Esophagus (tissue), 2 donors: Measurements from ENCODE around the gene RALGAPA2. TPM values are rescaled to one million over a fixed set of nuclear protein-coding genes. Genes with fewer than 3 reads are reported as not detected.

Experiments used
- H3K27ac ChIP-seq, 2 donors: one replicate each; pipeline ENCODE4 v1.5.1; 2013; ENCODE audit warnings: low read depth in 2 of 2, mild to moderate bottlenecking in 2 of 2, inconsistent platforms in 1 of 2, low read length in 1 of 2, moderate library complexity in 1 of 2
- H3K27me3 ChIP-seq, 2 donors: one replicate each; pipeline ENCODE4 v1.6.1; 2013; ENCODE audit warnings: low read length in 2 of 2, control low read depth in 1 of 2, mild to moderate bottlenecking in 1 of 2; ENCODE audit not compliant: insufficient read depth in 2 of 2, control insufficient read depth in 1 of 2
- H3K36me3 ChIP-seq, 2 donors: one replicate each; pipeline ENCODE4 v1.6.1; 2013; ENCODE audit warnings: low read length in 1 of 2; ENCODE audit not compliant: control insufficient read depth in 2 of 2, insufficient read depth in 2 of 2
- H3K4me1 ChIP-seq, 2 donors: one replicate each; pipeline ENCODE4 v1.6.1; 2013; ENCODE audit warnings: low read length in 1 of 2; ENCODE audit not compliant: control insufficient read depth in 2 of 2, insufficient read depth in 2 of 2
- H3K4me3 ChIP-seq, 2 donors: one replicate each; pipeline ENCODE4 v1.5.1; 2013; ENCODE audit warnings: low read length in 2 of 2, mild to moderate bottlenecking in 2 of 2, low read depth in 1 of 2, moderate library complexity in 1 of 2
- H3K9me3 ChIP-seq, 2 donors: one replicate each; pipeline ENCODE4 v1.6.1; 2013; ENCODE audit warnings: mild to moderate bottlenecking in 2 of 2, low read depth in 1 of 2, low read length in 1 of 2, moderate library complexity in 1 of 2; ENCODE audit not compliant: control insufficient read depth in 2 of 2, insufficient read depth in 1 of 2
- WGBS, 2 donors: extraction: QIAGEN DNeasy Blood & Tissue Kit; methylation state at CpG; one replicate each; pipeline ENCODE4 v1.1.7; 2013; 5-methylcytosine and 5-hydroxymethylcytosine counted together
- polyA plus RNA-seq, 2 donors: library from polyadenylated mRNA; stranded (reverse); fragments of 200-250 nt; gene quantifications; one replicate each; pipeline ENCODE4 v1.2.3, GENCODE V29; 2013
- donor health status: healthy with polysubstance abuse.
- donor health status: Bipolar disorder and iron deficiency.

RALGAPA2 gene
- polyA plus RNA-seq, 2 donors = 3.5 to 3.7 TPM

DNA sequence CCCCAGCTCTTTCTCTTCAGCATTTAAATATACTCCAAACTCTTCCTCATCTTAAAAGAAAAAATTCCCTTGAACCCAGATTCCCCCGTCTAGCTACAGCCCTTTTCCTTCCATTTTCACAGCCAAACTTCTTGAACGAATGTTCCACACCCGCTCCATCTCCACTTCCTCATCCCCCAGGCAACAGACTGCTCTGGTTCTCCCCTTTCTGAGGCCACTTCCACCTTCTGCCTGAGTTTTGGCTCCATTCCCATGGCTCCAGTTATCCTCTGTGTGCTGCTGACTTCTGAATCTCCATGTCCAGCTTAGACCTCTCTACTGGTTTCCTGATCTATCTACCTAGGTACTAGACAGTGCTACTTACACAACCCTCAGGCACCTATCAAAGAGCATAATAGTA, 106.4 kb downstream of the RALGAPA2 start:
- peaks cover 0 to 2% of the 10 kb centered on the region in 2 donors for H3K4me1 ChIP-seq
- H3K27me3 ChIP-seq = no peaks in the 10 kb centered on the region
- H3K9me3 ChIP-seq = no peaks in the 10 kb centered on the region
- H3K27ac ChIP-seq = no peak overlapping the region
- H3K36me3 ChIP-seq = no peaks in the 10 kb centered on the region
- whole genome bisulfite sequencing, 2 donors = 75 to 82% methylated on average over 3 of the region's 3 CpGs
- H3K4me3 ChIP-seq = no peak overlapping the region

DNA sequence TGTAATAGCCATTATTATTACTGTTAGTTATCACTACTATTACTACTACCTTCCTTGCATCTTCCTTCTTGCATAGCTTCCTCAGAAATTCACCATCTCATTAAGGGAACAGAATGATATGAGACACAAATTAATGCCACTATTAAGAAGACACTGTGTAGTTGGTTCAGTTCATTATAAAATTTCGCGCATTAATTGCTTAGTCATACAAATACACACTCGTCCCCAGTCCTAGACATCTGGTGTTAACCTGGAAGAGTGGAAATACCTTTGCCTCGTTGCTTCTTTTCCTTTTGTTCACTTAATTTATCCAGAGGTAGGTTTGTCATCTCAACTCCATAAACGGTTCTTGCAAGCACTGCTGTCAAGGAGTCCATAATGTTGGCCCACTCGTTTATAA, 107.5 kb downstream of the RALGAPA2 start:
- Histone ChIP-seq H3K9me3 (no peaks in the 10 kb centered on the region), H3K36me3 (no peaks in the 10 kb centered on the region), H3K4me1 (no peaks in the 10 kb centered on the region), H3K27me3 (no peaks in the 10 kb centered on the region), H3K4me3 (no peak overlapping the region), H3K27ac (no peak overlapping the region)
- WGBS, 2 donors = 93 to 94% methylated on average over 6 of the region's 6 CpGs

DNA sequence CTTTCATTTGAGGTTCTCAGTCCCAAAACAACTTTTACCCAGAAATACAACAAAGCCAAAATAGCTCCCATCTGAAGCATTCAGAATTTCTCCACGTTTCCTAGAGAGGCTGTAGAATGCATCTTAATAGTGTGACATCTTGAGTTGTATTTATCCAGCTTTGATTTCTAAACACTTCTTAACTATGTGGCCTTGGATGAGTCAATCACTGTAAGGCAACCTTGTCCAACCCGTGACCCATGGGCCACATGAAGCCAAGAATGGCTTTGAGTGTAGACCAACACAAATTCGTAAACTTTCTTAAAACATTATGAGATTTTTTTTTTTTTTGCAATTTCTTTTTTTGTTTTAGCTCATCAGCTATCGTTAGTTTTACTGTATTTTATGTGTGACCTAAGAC, 108.1 kb downstream of the RALGAPA2 start:
- Histone ChIP-seq H3K27me3 (no peaks in the 10 kb centered on the region), H3K4me1 (no peaks in the 10 kb centered on the region), H3K4me3 (no peak overlapping the region), H3K27ac (no peak overlapping the region), H3K9me3 (no peaks in the 10 kb centered on the region), H3K36me3 (no peaks in the 10 kb centered on the region)
- 87 to 93% methylated on average over 4 of the region's 4 CpGs for WGBS, 2 donors

DNA sequence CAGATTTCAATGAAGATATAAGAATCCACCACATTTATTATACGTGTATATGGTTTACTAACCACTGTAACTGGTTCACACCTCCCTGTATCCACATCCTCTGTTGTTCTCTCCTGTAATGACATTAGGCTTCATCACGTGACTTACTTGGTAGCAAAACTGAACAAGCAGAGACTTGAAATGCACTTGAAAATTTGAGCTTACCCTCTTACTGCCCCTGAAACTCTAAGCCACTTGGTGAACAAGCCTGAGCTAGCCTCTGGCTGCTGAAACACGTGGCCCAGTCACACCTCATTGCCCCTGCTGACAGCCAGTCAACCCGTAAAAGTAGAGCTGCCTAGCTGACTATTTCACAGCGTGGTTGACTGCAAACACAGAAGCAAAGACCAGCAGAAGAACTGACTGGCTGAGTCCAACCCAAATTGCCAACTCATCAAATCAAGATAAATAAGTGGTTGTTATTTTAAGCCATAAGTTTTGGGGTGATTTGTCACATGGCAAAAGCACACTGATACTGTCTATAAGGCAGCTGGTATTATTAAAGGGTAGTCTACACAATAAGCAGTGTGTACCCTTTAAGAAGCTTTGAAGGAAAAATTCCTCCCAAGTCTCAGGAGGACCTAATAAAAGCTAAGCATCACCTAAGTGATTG, 109.0 kb downstream of the RALGAPA2 start:
- no peaks in the 10 kb centered on the region for H3K9me3 ChIP-seq
- H3K27me3 ChIP-seq = no peaks in the 10 kb centered on the region
- no peaks in the 10 kb centered on the region for H3K4me1 ChIP-seq
- no peak overlapping the region for H3K27ac ChIP-seq
- no peak overlapping the region for H3K4me3 ChIP-seq
- 48 to 54% methylated on average over 5 of the region's 5 CpGs for WGBS, 2 donors
- H3K36me3 ChIP-seq = peaks cover 0 to 2% of the 10 kb centered on the region in 2 donors

DNA sequence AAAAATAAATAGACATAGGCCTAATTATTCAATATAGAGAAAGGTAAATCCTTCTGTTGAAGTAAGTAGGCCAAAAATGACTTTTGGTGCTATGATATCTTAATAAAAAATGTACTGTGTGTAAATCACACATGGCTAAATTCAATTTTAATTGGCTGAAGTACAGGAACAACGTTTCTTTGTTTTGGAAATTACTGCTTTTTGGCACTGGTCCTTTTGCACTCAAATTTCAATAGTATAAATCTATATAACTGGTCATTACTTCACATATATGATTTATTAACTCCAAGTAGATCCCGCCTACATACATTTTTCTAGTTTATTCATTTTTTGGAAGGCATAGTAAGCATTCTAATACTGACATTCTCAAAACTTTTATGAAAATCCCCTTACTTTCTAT, 114.5 kb downstream of the RALGAPA2 start:
- Histone ChIP-seq H3K9me3 (no peaks in the 10 kb centered on the region), H3K36me3 (peaks cover 0 to 2% of the 10 kb centered on the region in 2 donors), H3K4me1 (peaks cover 0 to 3% of the 10 kb centered on the region in 2 donors), H3K27me3 (no peaks in the 10 kb centered on the region), H3K27ac (no peak overlapping the region), H3K4me3 (no peak overlapping the region)
- 63 to 66% methylated on average over 2 of the region's 2 CpGs for WGBS, 2 donors

DNA sequence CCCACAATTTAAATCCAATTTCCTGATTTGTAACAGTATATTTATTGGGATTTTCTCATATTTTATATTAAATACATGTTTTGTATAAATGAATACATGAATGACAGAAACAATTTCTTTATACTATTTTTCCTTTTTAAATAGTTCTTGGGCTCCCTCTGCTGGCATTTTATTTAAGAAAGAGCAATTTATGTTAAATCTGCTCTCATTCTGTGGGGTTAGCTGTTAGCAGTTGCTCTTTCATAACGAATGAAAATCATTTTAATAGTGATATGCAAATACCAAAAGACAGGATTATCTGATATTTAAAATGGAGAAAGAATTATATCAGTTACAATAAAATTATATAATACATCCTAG, 118.3 kb downstream of the RALGAPA2 start:
- H3K4me3 ChIP-seq = no peak overlapping the region
- peaks cover 0 to 3% of the 10 kb centered on the region in 2 donors for H3K4me1 ChIP-seq
- no peaks in the 10 kb centered on the region for H3K27me3 ChIP-seq
- WGBS, 2 donors = 43 to 52% methylated on average over 1 of the region's 1 CpG
- H3K9me3 ChIP-seq = no peaks in the 10 kb centered on the region
- H3K27ac ChIP-seq = no peak overlapping the region
- peaks cover 0 to 4% of the 10 kb centered on the region in 2 donors for H3K36me3 ChIP-seq

DNA sequence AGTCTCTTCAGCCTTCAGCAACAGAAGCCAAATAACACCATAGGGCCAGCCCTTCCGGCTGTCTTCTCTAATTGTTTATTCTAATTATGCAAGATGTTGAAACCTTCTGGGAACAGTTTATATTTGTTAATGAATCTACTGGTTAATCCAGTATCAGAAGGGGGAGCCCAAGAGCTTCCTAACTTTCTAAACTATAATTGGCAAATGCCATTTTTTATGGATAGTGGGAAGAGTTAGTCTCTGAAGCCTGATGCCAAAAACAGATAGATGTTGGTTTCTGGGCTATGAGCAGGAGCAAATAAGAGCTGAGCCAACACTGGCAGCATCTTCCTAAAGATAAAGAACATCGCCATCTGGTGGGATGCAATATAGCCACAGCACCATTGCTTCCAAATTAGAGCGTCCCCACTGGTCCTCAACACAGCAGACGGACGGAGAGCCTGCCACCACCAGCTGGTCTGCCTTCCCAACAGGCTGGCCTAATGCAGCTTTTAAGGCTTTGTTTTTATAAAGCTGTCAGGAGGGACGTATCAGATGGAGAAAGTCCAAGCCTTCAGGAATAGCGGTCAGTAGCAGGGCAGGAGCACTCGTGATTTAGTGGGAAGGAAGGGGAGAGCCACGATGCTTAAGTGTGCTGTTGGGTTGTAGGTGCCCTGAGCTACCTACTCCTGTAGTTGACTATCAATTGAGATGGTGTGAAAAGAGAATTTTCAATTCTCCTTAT, 118.8 kb downstream of the RALGAPA2 start:
- H3K9me3 ChIP-seq = no peaks in the 10 kb centered on the region
- peaks cover 0 to 4% of the 10 kb centered on the region in 2 donors for H3K36me3 ChIP-seq
- 61 to 66% methylated on average over 9 of the region's 9 CpGs for WGBS, 2 donors
- H3K4me3 ChIP-seq = no peak overlapping the region
- peaks cover 0 to 3% of the 10 kb centered on the region in 2 donors for H3K4me1 ChIP-seq
- H3K27ac ChIP-seq = no peak overlapping the region
- no peaks in the 10 kb centered on the region for H3K27me3 ChIP-seq

DNA sequence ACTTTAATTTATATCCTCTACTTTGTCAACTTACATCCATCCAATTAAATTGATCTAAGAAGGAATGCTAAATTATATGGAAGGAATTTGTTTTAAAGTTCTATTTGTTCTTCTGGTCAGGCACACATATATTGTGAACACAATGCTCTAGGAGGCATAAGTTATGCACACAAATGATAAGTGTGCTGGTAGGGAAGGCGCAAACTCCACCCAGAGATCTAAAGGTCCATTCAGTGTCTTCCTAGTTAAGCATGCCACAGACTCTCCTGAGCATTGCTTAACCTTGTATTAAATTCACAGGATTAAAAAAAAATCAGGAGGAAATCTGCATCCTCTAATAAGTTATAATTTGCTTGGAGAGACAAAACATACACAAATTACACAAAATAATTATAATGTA, 127.3 kb downstream of the RALGAPA2 start:
- no peaks in the 10 kb centered on the region for H3K27me3 ChIP-seq
- no peak overlapping the region for H3K4me3 ChIP-seq
- WGBS, 2 donors = 92 to 95% methylated on average over 1 of the region's 1 CpG
- H3K27ac ChIP-seq = no peak overlapping the region
- H3K9me3 ChIP-seq = no peaks in the 10 kb centered on the region
- H3K4me1 ChIP-seq = no peaks in the 10 kb centered on the region
- H3K36me3 ChIP-seq = peaks cover 5 to 8% of the 10 kb centered on the region in 2 donors

DNA sequence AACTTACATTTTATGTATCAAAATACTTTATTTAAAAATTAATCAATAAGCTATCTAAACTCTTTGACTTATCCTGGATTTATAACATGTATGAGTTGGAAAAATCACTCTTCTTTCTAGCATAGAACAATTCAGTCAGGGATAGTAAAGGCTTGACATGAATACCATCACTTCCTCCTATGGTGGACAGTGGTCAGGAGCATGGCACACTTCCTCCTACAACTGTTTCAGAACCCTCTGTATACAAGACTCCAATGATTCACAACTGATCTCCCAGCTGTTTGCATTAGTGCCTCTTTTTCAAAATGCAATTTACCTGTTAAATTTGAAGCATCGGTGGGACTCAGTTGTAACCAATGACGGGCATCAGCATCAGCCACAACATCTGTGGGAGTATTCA, 129.7 kb downstream of the RALGAPA2 start:
- no peaks in the 10 kb centered on the region for H3K9me3 ChIP-seq
- peaks cover 3 to 8% of the 10 kb centered on the region in 2 donors for H3K36me3 ChIP-seq
- H3K4me3 ChIP-seq = no peak overlapping the region
- H3K27me3 ChIP-seq = no peaks in the 10 kb centered on the region
- WGBS, 2 donors = 98% methylated on average over 2 of the region's 2 CpGs
- H3K27ac ChIP-seq = no peak overlapping the region
- H3K4me1 ChIP-seq = no peaks in the 10 kb centered on the region

DNA sequence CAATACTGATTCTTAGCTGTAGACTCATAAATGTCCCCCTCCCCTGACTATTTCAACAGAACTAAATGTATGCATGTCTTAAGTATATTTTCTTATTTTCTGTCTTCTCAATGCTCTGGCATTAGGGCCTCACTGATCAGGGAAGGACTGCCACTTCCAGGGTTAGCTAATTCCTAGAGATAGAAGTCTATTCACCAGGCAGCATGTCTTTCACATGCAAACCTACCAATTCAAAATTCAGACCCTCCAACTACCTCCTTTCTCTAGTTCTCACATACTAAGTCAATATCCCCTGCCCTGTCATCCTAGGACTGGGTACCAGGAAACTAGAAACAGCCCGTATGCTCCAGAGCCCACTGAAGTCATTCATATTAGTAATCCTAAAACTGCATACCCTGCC, 132.3 kb downstream of the RALGAPA2 start:
- 81 to 88% methylated on average over 1 of the region's 1 CpG for WGBS, 2 donors
- no peaks in the 10 kb centered on the region for H3K27me3 ChIP-seq
- no peaks in the 10 kb centered on the region for H3K9me3 ChIP-seq
- H3K27ac ChIP-seq = no peak overlapping the region
- no peaks in the 10 kb centered on the region for H3K4me1 ChIP-seq
- no peak overlapping the region for H3K4me3 ChIP-seq
- peaks cover 3 to 8% of the 10 kb centered on the region in 2 donors for H3K36me3 ChIP-seq
